Mesodermal cell (in vitro differentiated cells): Measurements from ENCODE around the gene RNF225. TPM values are rescaled to one million over a fixed set of nuclear protein-coding genes. Genes with fewer than 3 reads are reported as not detected.
"Not testable (repeated sequence)": the region's sequence is repeated elsewhere in the genome, so short reads cannot be mapped to it uniquely, and the experiment has no call there.

Source experiments
- H3K27ac ChIP-seq: 2 replicates; pipeline ENCODE4 v1.7.0; 2013; ENCODE audit warnings: mild to moderate bottlenecking, low read depth, low read length, moderate library complexity; ENCODE audit not compliant: severe bottlenecking
- H3K36me3 ChIP-seq: 2 replicates; pipeline ENCODE4 v1.7.1; 2013; ENCODE audit warnings: mild to moderate bottlenecking, low read length, moderate library complexity; ENCODE audit not compliant: control insufficient read depth, insufficient read depth
- H3K4me1 ChIP-seq: one replicate; pipeline ENCODE4 v1.7.1; 2013; ENCODE audit warnings: mild to moderate bottlenecking, low read length; ENCODE audit not compliant: insufficient read depth, control insufficient read depth, poor library complexity, severe bottlenecking
- H3K4me3 ChIP-seq: 2 replicates; pipeline ENCODE4 v1.7.0; 2013; ENCODE audit warnings: low read length, control low read depth, mild to moderate bottlenecking; ENCODE audit not compliant: insufficient read depth, poor library complexity, severe bottlenecking; ENCODE audit errors: extremely low read depth
- H3K9me3 ChIP-seq: 2 replicates; pipeline ENCODE4 v1.7.1; 2013; ENCODE audit warnings: mild to moderate bottlenecking, low read length, moderate library complexity; ENCODE audit not compliant: control insufficient read depth
- WGBS, 2 experiments: methylation state at CpG; one replicate each; pipeline ENCODE4 v1.1.5; 2013; ENCODE audit warnings: missing lambda C conversion rate in 2 of 2; ENCODE audit not compliant: insufficient coverage in 2 of 2; 5-methylcytosine and 5-hydroxymethylcytosine counted together
- polyA plus RNA-seq, 2 experiments: library from polyadenylated mRNA; stranded (reverse); fragments of 50-300 nt; gene quantifications; one replicate each; pipeline ENCODE4 v1.2.3, GENCODE V29; 2013

Gene RNF225
- polyA plus RNA-seq (2013, experiment 1 of 2): not detected
- polyA plus RNA-seq (2013, experiment 2 of 2): not detected

DNA sequence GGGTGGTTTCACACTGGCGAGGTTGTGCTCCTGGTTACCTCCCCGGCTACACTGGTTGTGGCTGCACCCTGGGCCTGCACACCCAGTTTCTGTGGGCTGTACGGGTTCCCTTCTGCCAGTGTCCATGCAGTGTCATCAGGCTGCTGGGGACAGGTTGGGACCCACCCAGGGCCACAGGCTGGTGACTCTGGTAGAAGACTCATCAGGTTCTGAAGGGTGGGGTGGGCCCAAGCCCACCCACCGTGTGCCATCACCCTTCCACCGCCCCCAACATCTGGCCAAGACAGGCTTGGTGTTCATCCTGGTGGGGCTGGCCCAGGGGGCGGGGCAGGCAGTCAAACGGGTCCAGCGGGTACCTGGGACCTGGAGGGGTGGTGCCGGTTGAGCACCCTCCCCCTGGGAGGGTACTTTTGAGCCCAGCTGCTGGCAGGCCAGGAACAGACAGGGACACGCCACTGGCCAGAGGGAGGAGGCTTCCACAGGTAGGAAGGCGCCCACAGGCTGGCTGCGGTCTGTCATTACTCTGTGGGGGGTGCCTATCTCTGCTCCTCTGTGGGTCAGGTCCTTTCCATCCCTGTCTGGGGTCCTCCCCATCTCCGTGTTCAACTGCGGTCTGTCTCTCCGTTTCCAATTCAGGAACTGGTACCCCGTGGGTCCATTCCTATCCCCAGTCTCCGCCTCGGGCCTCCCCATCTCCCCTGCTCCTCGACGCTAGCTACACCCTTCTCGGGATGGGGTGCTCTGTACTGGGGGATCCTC lies at the start of gene RNF225:
Gene RNF225 (plus strand): TSS at position 437 of the 759 bp plus-strand sequence. CDS start 434 bp downstream, outside the sequence.
- no peak within 1 kb of the TSS for H3K27ac ChIP-seq
- 62 to 65% methylated on average over 15 to 19 of the region's 21 CpGs for WGBS, 2 experiments
- peaks cover 53% of the 10 kb centered on the region for H3K36me3 ChIP-seq
- no peak within 1 kb of the TSS for H3K4me3 ChIP-seq
- H3K9me3 ChIP-seq: no peaks in the 10 kb centered on the region
- peaks cover under 1% of the 10 kb centered on the region for H3K4me1 ChIP-seq

DNA sequence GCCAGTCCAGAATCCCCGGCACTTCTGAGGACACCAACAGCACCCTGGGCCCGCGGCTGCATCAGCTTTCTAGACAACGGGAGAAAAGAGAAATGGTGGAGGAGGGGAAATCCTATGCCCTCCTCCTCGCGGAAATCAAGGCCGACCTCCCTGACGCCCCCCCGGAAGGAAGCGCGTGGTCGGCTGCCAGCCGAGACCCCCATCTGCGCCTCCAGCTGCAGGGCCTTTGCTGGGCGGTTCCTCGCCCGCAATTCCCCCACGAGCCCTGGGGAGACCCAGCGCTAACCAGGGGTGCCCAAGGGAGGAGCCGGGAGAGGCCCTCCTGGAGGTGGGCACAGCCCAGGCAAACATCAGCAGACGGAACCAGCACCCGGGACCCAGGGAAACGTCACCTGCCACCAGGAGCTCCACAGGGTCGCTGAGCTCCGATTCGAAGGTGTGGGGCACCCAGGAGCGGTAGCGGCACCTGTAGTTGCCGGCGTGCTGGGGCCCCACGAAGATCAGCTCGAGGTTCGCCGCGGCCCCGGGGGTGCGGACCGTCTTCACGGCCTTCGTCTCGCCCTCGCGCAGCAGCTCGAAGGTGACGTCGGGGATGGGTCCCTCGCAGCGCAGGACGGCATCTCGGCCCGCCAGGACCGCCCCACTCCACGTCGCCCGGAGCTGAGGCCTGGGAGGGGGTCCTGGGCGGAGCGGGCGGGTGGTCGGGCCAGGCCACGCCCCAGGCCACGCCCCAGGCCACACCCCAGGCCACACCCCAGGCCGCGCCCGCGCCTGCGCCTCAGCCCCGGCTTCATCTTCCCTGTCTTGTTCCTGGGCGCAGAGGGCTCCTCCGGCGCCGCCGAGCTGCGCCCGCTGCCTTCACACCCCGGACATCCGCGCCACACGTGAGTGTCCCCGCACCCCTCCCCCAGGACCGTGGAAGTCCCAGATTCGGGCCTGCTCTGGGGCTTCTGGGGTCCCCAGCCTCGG lies 48.2 kb upstream of the RNF225 start:
- no peaks in the 10 kb centered on the region for H3K9me3 ChIP-seq
- no peak overlapping the region for H3K27ac ChIP-seq
- H3K4me3 ChIP-seq: peak overlapping the region; percentile 71
- H3K4me1 ChIP-seq: no peaks in the 10 kb centered on the region
- H3K36me3 ChIP-seq: peaks cover 8% of the 10 kb centered on the region
- 3 to 4% methylated on average over 36 to 60 of the region's 82 CpGs for WGBS, 2 experiments

DNA sequence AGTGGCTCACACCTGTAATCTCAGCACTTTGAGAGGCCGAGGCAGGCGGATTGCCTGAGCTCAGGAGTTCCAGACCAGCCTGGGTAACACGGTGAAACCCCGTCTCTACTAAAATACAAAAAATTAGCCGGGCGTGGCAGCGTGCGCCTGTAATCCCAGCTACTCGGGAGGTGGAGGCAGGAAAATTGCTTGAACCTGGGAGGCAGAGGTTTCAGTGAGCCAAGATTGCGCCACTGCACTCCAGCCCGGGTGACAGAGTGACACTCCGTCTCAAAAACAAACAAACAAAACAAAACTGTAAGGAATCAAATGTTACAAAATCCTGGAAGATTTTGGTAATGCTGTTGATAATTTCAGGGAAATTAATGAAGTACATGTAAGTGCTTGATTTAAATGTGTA lies 47.4 kb upstream of the RNF225 start:
- WGBS, 2 experiments: 5 to 16% methylated on average over 6 of the region's 12 CpGs
- H3K4me1 ChIP-seq, H3K36me3 ChIP-seq, H3K9me3 ChIP-seq, H3K27ac ChIP-seq: not testable (repeated sequence)
- H3K4me3 ChIP-seq: peak overlapping the region; percentile 71

DNA sequence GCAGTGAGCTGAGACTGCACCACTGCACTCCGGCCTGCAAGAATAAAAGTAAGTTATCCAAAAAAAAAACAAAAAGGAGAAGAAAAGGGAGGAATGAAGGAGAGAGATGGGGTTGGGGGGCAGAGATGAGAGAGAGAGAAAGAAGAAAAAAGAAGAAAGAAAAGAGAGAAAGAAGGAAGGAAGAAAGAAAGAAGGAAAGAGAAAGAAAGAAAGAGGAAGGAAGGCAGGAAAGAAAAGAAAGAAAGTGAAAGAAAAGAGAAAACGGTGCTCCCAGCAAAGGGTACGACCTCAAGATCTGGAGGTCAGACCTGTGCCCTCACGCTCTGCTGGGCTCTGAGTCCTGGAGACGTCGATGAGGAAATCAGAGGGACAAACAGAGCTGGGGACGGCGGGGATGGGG lies 45.9 kb upstream of the RNF225 start:
- Histone ChIP-seq H3K4me3 (no peak overlapping the region), H3K36me3 (peaks cover 5% of the 10 kb centered on the region), H3K9me3 (no peaks in the 10 kb centered on the region), H3K4me1 (no peaks in the 10 kb centered on the region), H3K27ac (no peak overlapping the region)
- WGBS, 2 experiments: 94 to 96% methylated on average over 7 to 8 of the region's 8 CpGs

DNA sequence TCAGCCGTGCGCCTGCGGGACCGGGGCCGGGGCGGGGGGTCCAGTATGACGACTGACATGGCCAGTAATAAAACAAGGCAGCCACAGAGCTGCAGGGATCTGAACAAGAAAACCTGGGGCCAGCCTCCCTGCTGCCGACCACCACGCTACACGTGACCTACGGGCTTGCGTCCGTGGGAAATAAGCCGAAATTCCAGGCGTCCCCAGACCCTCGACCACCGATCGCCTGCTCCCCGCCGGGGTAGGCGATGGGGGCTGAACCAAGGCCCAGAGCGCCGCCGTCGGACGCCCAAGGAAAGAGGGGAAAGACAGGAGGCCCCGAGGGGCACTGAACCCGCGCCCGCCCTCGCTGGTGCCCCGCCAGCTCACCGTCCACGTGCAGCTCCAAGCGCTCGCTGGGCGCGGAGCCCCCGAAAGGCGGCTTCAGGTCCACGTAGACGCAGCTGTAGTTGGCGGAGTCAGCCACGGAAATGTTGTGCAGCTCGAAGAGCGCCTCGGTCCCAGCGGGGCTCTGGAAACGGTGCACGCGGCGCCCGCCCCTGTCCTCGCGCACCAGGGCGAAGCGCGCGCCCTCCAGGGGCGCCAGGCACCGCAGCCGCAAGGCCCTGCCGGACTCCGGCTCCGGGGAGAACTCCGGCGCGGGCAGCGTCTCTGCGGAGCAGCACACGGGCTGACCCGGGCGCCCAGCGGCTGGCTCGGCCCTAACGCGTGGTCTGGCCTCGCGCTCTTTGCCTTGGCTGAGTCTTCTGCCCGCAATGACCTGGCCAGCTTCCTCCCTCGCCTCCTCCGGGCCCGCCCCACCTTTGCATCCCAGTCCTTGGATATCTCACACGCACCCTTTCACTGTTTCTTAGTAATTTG lies 45.2 kb upstream of the RNF225 start:
- WGBS, 2 experiments: 94 to 97% methylated on average over 82 to 84 of the region's 84 CpGs
- Histone ChIP-seq H3K9me3 (no peaks in the 10 kb centered on the region), H3K4me1 (no peaks in the 10 kb centered on the region), H3K27ac (no peak overlapping the region), H3K4me3 (no peak overlapping the region), H3K36me3 (peaks cover 5% of the 10 kb centered on the region)

DNA sequence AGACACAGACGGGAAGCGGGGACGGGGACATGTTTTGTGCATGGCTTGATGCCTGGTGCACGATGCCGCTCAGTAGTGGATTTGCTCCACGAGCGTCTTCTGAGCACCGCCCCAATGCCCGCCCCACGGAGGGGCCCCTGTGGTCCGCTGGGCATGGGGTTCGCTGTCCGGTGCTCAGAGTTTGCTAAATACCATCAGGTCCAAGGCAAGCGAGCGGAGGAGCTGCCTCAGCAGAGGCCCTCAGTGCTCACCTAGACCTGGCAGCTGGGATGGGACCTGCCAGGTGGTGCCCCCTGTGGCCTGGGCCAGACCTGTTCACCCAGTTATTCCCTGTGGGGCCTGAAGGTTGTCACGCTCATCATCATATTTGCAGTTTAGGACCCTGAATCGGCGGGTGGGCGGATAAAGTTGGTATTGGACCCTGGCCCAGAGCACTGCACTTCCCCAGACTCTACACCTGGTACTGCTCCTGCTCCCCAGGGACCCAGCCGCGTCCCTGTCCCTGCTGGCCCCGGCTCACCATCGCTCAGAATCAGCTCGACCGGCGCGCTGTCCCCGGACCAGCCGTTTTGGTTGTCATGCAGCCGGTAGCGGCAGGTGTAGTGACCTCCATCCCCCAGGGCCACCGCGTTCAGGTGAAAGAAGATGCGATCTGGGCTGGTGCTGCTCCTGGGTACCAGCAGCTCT lies 44.4 kb upstream of the RNF225 start:
- H3K36me3 ChIP-seq: peaks cover 5% of the 10 kb centered on the region
- no peak overlapping the region for H3K27ac ChIP-seq
- no peak overlapping the region for H3K4me3 ChIP-seq
- WGBS, 2 experiments: 95% methylated on average over 29 to 33 of the region's 34 CpGs
- H3K4me1 ChIP-seq: no peaks in the 10 kb centered on the region
- H3K9me3 ChIP-seq: no peaks in the 10 kb centered on the region

DNA sequence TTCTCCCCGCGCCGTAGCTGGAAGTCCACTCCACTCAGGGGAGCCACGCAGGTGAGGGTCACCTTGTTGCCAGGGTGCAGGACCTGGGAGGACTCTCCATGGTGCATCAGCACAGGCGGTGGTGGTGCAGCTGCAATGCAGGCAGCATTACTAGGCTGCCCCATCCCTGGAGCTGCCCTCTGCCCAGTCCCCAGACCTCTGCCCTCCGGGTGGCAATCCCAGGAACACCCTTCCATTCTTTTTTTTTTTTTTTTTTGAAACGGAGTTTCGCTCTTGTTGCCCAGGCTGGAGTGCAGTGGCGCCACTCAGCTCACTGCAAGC lies 43.9 kb upstream of the RNF225 start:
- Histone ChIP-seq H3K36me3 (peaks cover 5% of the 10 kb centered on the region), H3K4me3 (no peak overlapping the region), H3K27ac (no peak overlapping the region), H3K9me3 (no peaks in the 10 kb centered on the region), H3K4me1 (no peaks in the 10 kb centered on the region)
- WGBS, 2 experiments: 94 to 99% methylated on average over 7 of the region's 9 CpGs

DNA sequence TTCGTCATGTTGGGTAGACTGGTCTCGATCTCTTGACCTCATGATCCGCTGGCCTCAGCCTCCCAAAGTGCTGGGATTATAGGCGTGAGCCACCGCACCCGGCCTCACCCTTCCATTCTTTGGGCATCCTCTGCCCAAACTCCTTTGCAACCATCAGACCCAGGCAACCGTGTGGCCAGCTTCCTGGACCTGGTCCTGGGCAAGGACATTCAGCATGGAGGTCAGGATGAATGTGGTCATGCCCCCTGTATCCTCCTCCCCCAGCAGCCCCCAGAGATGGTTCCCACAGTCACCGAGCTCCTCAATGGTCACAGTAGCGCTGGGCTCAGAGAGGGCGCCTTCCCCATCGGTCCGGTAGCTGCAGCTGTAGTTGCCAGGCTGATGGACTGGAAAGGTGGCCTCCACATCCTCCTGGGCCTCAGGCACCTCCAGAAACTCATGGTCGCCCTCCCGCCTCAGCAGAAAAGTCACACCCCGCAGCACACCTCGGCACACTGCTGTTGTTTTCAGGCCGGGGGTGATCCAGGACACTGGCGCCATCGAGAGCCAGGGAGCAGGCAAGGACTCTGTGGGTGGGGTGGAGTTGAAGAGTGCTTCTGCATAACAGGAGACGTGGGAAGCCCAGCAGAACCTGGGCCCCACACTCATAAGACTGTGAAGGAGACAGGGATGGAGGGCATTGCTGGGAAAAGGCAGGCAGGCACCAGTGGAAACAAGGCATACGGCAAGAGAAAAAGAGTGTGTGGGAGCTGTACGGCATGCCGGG lies 43.3 kb upstream of the RNF225 start:
- peaks cover 5% of the 10 kb centered on the region for H3K36me3 ChIP-seq
- whole genome bisulfite sequencing, 2 experiments: 89 to 90% methylated on average over 18 to 20 of the region's 23 CpGs
- H3K27ac ChIP-seq: no peak overlapping the region
- no peaks in the 10 kb centered on the region for H3K4me1 ChIP-seq
- no peaks in the 10 kb centered on the region for H3K9me3 ChIP-seq
- H3K4me3 ChIP-seq: no peak overlapping the region

DNA sequence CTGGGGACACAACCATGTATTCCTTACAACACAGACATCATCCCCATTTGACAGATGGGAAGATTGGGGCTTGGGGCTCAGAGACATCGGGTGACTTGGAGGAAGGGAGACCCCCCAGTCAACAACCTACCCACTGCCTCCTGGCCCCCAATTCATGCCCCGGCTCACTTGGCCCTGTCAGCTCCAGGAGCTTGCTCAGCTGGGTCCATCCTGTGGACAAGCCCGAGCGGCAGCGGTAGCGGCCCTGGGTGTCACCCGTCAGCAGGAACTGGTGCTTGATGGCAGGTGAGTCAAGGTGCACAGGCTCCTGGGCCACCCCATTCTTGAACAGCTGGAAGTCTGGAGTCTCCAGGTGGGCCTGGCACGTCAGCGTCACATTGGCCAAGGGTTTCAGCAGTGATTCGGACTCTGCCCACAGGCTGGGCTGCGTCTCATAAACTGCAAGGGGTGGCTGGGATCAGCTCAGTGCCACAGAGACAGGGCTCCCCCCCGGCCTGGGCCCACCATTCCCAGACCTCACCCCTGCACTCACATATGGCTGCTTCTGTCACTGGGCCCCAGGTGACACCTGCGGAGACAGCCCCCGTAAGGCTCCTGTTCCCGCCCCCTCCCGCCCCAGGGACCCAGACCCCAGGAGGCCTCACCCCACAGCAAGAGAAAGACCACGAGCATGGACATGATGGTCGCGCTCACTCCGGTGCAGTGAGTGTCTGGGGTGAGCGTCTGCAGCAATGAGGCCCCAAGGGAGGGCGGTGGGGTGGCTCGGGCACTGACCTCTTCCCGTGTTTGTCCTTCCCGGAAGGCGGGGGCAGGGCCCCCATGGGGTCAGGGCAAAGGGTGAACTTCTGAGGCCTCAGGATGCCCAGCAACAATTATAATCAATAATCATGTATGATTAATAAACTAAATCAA lies 42.4 kb upstream of the RNF225 start, which contains the start of gene A1BG:
Gene A1BG (minus strand): TSS at position 733 of the 912 bp plus-strand sequence. CDS start 55 bp downstream, at position 678.
- H3K9me3 ChIP-seq: no peaks in the 10 kb centered on the region
- 90 to 96% methylated on average over 19 to 22 of the region's 26 CpGs for WGBS, 2 experiments
- H3K36me3 ChIP-seq: peaks cover 5% of the 10 kb centered on the region
- H3K27ac ChIP-seq: no peak within 1 kb of the TSS
- H3K4me1 ChIP-seq: no peaks in the 10 kb centered on the region
- no peak within 1 kb of the TSS for H3K4me3 ChIP-seq
